ENCODE results near the gene MTERF1.
"Not testable (repeated sequence)": the region's sequence is repeated elsewhere in the genome, so short reads cannot be mapped to it uniquely, and the experiment has no call there.

Gene MTERF1

DNA sequence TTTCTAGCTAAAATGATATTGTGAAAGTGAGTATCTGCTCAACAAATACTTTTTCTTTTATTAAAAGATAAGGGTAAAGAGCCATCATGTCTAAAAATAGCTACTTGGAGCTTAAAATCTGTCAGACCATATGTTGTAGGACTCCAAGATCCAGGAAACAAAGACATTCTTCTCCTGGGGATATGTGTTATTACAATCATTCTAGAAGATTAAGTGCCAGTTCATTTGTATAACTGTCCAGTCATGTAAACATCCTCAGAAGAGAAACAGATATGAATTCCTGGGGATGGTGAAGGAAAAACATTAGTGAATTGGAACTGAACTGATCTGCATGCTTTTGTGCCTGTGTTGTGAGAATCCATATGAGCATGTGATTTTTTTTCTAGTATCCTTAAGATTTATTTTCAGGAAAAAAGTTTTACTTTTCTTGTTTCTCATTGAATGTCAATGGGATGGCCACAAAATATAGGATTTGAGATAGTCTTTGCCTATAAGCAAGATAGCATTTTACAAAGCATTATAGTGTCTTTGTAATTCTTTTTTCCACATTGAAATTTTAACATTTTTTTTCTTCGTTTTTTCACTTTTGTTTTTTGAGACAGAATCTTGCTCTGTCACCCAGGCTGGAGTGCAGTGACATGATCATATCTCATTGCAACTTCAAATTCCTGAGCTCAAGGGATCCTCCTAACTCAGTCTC lies 14.4 kb upstream of the MTERF1 start:
- no peak for DNase-seq (ENCODE audit: extremely low read depth, low read depth)
- no peak for TF ChIP-seq CTCF (IDR thresholded peaks at IDR 0.05; ENCODE audit: low read depth, low read length)

GRCh38 chr7:91893699-91894098 lies 13.2 kb upstream of the MTERF1 start:
- not testable (repeated sequence) for DNase-seq (ENCODE audit: extremely low read depth, low read depth)

DNA sequence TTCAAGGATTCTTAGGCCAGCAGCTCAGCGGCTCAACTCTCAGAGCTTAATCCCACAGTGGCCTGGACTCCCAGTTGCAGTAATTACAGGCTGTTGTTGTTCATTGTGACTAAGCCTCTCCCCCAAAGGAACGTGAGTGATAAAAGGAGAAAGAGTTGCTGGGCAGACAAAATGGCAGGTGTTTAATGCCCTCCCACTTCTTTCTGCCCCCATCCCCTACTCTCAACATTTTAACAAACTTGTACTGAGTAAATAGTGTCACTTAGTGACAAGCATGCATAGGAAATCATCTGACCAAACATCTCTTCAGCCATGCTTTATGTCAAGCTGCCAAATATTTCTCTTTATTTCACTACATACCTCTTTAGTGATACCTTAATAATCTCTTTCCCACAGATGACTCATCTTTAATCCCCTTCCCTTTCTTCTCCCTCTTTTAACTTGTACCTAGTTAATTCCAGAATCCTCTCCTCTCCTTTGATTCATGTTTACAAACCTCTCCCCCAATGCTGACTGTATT lies 12.4 kb upstream of the MTERF1 start:
- no peak for TF ChIP-seq CTCF (IDR thresholded peaks at IDR 0.05; ENCODE audit: low read depth, low read length)
- DNase-seq (ENCODE audit: extremely low read depth, low read depth) = no peak

DNA sequence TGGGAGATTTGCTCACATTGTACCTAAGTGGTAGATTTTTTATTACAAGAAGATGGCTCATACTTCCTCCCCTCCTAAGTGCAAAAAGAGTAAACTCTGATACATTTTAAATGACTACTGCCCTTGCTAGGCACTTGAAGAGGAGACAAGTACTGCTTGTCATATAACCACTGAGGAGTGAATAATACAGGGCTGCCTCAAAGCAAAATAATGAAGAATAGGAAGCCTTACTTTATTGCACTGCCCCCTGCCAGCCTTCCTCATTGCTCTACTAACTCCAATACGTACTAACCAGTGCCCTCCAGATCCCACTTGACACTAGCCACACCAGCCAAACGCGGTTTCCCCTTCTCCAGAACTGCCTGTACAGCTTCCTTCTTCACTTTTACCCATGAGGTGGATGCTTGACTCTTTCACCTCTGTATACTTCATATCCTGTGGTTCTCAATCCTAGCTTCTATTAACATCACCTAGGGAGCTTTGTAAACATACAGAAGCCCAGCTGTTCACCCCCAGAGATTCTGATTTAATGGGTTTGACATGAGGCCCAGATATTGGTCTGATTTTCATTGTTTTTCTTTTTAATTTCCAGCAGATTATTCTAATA lies 11.7 kb upstream of the MTERF1 start:
- DNase-seq (ENCODE audit: extremely low read depth, low read depth) = no peak
- TF ChIP-seq CTCF (IDR thresholded peaks at IDR 0.05; ENCODE audit: low read depth, low read length) = no peak

GRCh38 chr7:91888271-91889175 lies 8.0 kb upstream of the MTERF1 start:
- DNase-seq (ENCODE audit: extremely low read depth, low read depth) = not testable (repeated sequence)

- DNase-seq (ENCODE audit: extremely low read depth, low read depth) = not testable (repeated sequence)
Measured at GRCh38 chr7:91887336-91888213, 7.1 kb upstream of the MTERF1 start.

- DNase-seq (ENCODE audit: extremely low read depth, low read depth) = no peak
- no peak for TF ChIP-seq CTCF (IDR thresholded peaks at IDR 0.05; ENCODE audit: low read depth, low read length)
Measured at GRCh38 chr7:91883676-91884362, 3.3 kb upstream of the MTERF1 start.

GRCh38 chr7:91880016-91880412 lies 488 bp downstream of the MTERF1 start:
- no peak for TF ChIP-seq CTCF (IDR thresholded peaks at IDR 0.05; ENCODE audit: low read depth, low read length)
- DNase-seq (ENCODE audit: extremely low read depth, low read depth) = no peak
